SK-N-SH (cell line): ENCODE data around the gene SLC22A7. TPM values are rescaled to one million over a fixed set of nuclear protein-coding genes. Genes with fewer than 3 reads are reported as not detected.

Experiments used
- CTCF ChIA-PET: fragments of 300-600, 350-600 bp; formaldehyde crosslinking; extraction: SDS; loops from one replicate; lab custom pipeline; 2021; lab: Yijun Ruan, JAX
- POLR2A ChIA-PET: fragments of 350-600 bp; sonication (Branson Sonifier 250); formaldehyde crosslinking; extraction: SDS; loops from one replicate; lab custom pipeline; 2020; ENCODE audit warnings: antibody characterized with exemption, inconsistent platforms; lab: Yijun Ruan, JAX
- DNase-seq: peaks from one replicate; pipeline ENCODE4 v3.0.0; 2012
- H2AFZ ChIP-seq: fragments of 200-600 bp; sonication (generic); 2 replicates; pipeline ENCODE4 v1.8.1; 2016; ENCODE audit warnings: antibody characterized with exemption, mild to moderate bottlenecking, low read depth
- H3F3A ChIP-seq: fragments of 200-600 bp; sonication (generic); replicated peaks from 2 replicates; pipeline ENCODE3; 2016; ENCODE audit warnings: antibody characterized with exemption, mild to moderate bottlenecking; ENCODE audit not compliant: insufficient read depth
- H3K27ac ChIP-seq, 2 experiments: fragments of 200-500 bp in 1 of 2; fragments of 200-600 bp in 1 of 2; sonication (Bioruptor generic) in 1 of 2; sonication (generic), shearing (Covaris generic) in 1 of 2; 2 replicates each; pipeline versions ENCODE4 v1.5.1 to v1.6.1; 2014 to 2016; ENCODE audit warnings: low read depth in 2 of 2, inconsistent platforms in 1 of 2, low read length in 1 of 2, mild to moderate bottlenecking in 1 of 2, mixed read lengths in 1 of 2
- H3K27me3 ChIP-seq: fragments of 200-600 bp; sonication (generic), shearing (Covaris generic); 2 replicates; pipeline ENCODE4 v1.6.1; 2016; ENCODE audit warnings: mixed run types; ENCODE audit not compliant: insufficient read depth
- H3K36me3 ChIP-seq, 2 experiments: fragments of 200-500 bp in 1 of 2; fragments of 200-600 bp in 1 of 2; sonication (Bioruptor generic) in 1 of 2; sonication (generic) in 1 of 2; replicated peaks in 1 of 2; 2 replicates each; pipeline versions ENCODE3 to v1.5.1; 2014 to 2016; ENCODE audit warnings: low read length in 1 of 2, mild to moderate bottlenecking in 1 of 2; ENCODE audit not compliant: insufficient read depth in 2 of 2, control insufficient read depth in 1 of 2
- H3K4me1 ChIP-seq, 2 experiments: fragments of 200-500 bp in 1 of 2; fragments of 200-600 bp in 1 of 2; sonication (Bioruptor generic) in 1 of 2; sonication (generic), shearing (Covaris generic) in 1 of 2; 2 replicates each; pipeline versions ENCODE4 v1.5.1 to v1.6.1; 2014 to 2016; ENCODE audit warnings: low read depth in 1 of 2, low read length in 1 of 2, mixed run types in 1 of 2; ENCODE audit not compliant: insufficient read depth in 2 of 2, control insufficient read depth in 1 of 2
- H3K4me2 ChIP-seq: fragments of 200-600 bp; sonication (generic), shearing (Covaris generic); 2 replicates; pipeline ENCODE4 v1.6.1; 2017; ENCODE audit warnings: mixed run types
- H3K4me3 ChIP-seq, 2 experiments: fragments of 200-500 bp in 1 of 2; fragments of 200-600 bp in 1 of 2; sonication (Bioruptor generic) in 1 of 2; sonication (generic), shearing (Covaris generic) in 1 of 2; 2 replicates each; pipeline versions ENCODE4 v1.5.1 to v1.8.1; 2014 to 2016; ENCODE audit warnings: low read depth in 2 of 2, inconsistent platforms in 1 of 2, low read length in 1 of 2, mild to moderate bottlenecking in 1 of 2, mixed read lengths in 1 of 2, moderate library complexity in 1 of 2
- H3K79me2 ChIP-seq: fragments of 200-600 bp; sonication (generic); 2 replicates; pipeline ENCODE4 v1.8.1; 2017; ENCODE audit warnings: mild to moderate bottlenecking; ENCODE audit not compliant: insufficient read depth
- H3K9ac ChIP-seq: fragments of 200-600 bp; sonication (generic); 2 replicates; pipeline ENCODE4 v1.6.1; 2017; ENCODE audit warnings: mixed run types
- H3K9me2 ChIP-seq: fragments of 200-600 bp; sonication (generic); 2 replicates; pipeline ENCODE4 v1.6.1; 2017; ENCODE audit warnings: mixed run types
- H3K9me3 ChIP-seq: fragments of 200-600 bp; sonication (generic); 2 replicates; pipeline ENCODE4 v1.6.1; 2017; ENCODE audit warnings: mixed run types, mild to moderate bottlenecking, moderate library complexity
- H4K20me1 ChIP-seq: fragments of 200-600 bp; sonication (generic); 2 replicates; pipeline ENCODE4 v1.6.1; 2017; ENCODE audit warnings: mild to moderate bottlenecking, mixed run types; ENCODE audit not compliant: insufficient read depth
- CHD2 ChIP-seq: fragments of 150-350 bp; IDR thresholded peaks from 2 replicates; pipeline ENCODE4 v1.6.1; 2018; ENCODE audit warnings: low read length; ENCODE audit not compliant: partially characterized antibody
- EZH2phosphoT487 ChIP-seq: fragments of 200-600 bp; sonication (generic); IDR thresholded peaks from 2 replicates; pipeline ENCODE4 v1.6.1; 2017; ENCODE audit warnings: low read depth, mixed run types, mild to moderate bottlenecking, antibody characterized with exemption, moderate library complexity, borderline replicate concordance
- FOXJ3 ChIP-seq: sonication (generic); formaldehyde crosslinking; IDR thresholded peaks from 2 replicates; pipeline ENCODE4 v1.5.1; 2020; ENCODE audit warnings: mild to moderate bottlenecking, missing genetic modification reagents
- GATA2 ChIP-seq: sonication (generic); formaldehyde crosslinking; IDR thresholded peaks from 2 replicates; pipeline ENCODE4 v1.5.0; 2020; ENCODE audit warnings: mild to moderate bottlenecking, missing genetic modification reagents
- IRF3 ChIP-seq: fragments of 150-350 bp; IDR thresholded peaks from 2 replicates; pipeline ENCODE4 v1.6.1; 2016; ENCODE audit warnings: mild to moderate bottlenecking, low read depth, low read length
- JUND ChIP-seq: IDR thresholded peaks from 2 replicates; pipeline ENCODE4 v1.4.0; 2012
- MXI1 ChIP-seq: IDR thresholded peaks from 2 replicates; pipeline ENCODE4 v1.6.1; 2012; ENCODE audit warnings: mild to moderate bottlenecking, low read depth, low read length, improper control_type of control experiment
- NFIC ChIP-seq: IDR thresholded peaks from 2 replicates; pipeline ENCODE4 v1.4.0; 2012; ENCODE audit warnings: borderline replicate concordance
- RFX5 ChIP-seq: IDR thresholded peaks from 2 replicates; pipeline ENCODE4 v1.6.1; 2012; ENCODE audit warnings: mild to moderate bottlenecking, improper control_type of control experiment, low read length
- SIN3A ChIP-seq: IDR thresholded peaks from 2 replicates; pipeline ENCODE4 v1.6.1; 2012; ENCODE audit warnings: low read depth, mild to moderate bottlenecking, low read length, moderate library complexity, borderline replicate concordance
- SMC3 ChIP-seq: IDR thresholded peaks from 2 replicates; pipeline ENCODE4 v1.6.1; 2012; ENCODE audit warnings: low read depth, low read length, improper control_type of control experiment
- USF1 ChIP-seq: IDR thresholded peaks from 2 replicates; pipeline ENCODE4 v1.4.0; 2012; ENCODE audit warnings: low read depth, borderline replicate concordance
- USF2 ChIP-seq: fragments of 150-350 bp; IDR thresholded peaks from 2 replicates; pipeline ENCODE4 v1.6.1; 2017; ENCODE audit warnings: antibody characterized with exemption, low read length, low read depth, borderline replicate concordance
- YY1 ChIP-seq: IDR thresholded peaks from 2 replicates; pipeline ENCODE4 v1.4.0; 2012; ENCODE audit warnings: low read depth, mild to moderate bottlenecking
- WGBS: methylation state at CpG from one replicate; pipeline ENCODE4 v1.1.6; 2017; ENCODE audit warnings: low lambda C conversion rate; 5-methylcytosine and 5-hydroxymethylcytosine counted together
- polyA plus RNA-seq, 3 experiments: library from polyadenylated mRNA; depleted of rRNA; stranded (reverse); fragments of >200 nt; gene quantifications; 2 replicates each; pipeline ENCODE4 v1.2.3, GENCODE V29; 2012
- TF ChIP-seq, protein P1 (sequence below): IDR thresholded peaks from 2 replicates; pipeline ENCODE4 v1.4.0; 2012; ENCODE audit warnings: low read depth
- TF ChIP-seq, protein P2 (sequence below): fragments of 200-600 bp; sonication (generic); IDR thresholded peaks from 2 replicates; pipeline ENCODE4 v1.6.1; 2017; ENCODE audit warnings: antibody characterized with exemption, mild to moderate bottlenecking, moderate library complexity

The SLC22A7 gene
- polyA plus RNA-seq, 1 of the 3 experiments (the other 2 are of a cell fraction): not detected

- no peak for DNase-seq
- Histone ChIP-seq H3K79me2 (no peaks in the 10 kb centered on the region), H4K20me1 (no peaks in the 10 kb centered on the region), H2AFZ (no peak overlapping the region), H3K27ac (no peak overlapping the region), H3K9me2 (no peaks in the 10 kb centered on the region), H3K4me2 (no peak overlapping the region), H3K4me1 (peaks cover 0 to 20% of the 10 kb centered on the region in 2 experiments; a peak in 1 of 4 replicates), H3K4me3 (no peak overlapping the region), H3K36me3 (no peaks in the 10 kb centered on the region), H3F3A (no peaks in the 10 kb centered on the region), H3K27me3 (no peaks in the 10 kb centered on the region), H3K9ac (no peak overlapping the region), H3K9me3 (no peaks in the 10 kb centered on the region)
- POLR2A ChIA-PET: no interaction called here
- no peak for TF ChIP-seq JUND
- TF ChIP-seq GATA2: no peak
- TF ChIP-seq, protein P1, sequence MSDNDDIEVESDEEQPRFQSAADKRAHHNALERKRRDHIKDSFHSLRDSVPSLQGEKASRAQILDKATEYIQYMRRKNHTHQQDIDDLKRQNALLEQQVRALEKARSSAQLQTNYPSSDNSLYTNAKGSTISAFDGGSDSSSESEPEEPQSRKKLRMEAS: no peak
- no peak for TF ChIP-seq EZH2phosphoT487
- no peak for TF ChIP-seq NFIC
- TF ChIP-seq IRF3: no peak
- TF ChIP-seq USF2: no peak
- no peak for TF ChIP-seq FOXJ3 (CRISPR knock-in tag)
- TF ChIP-seq, protein P2, sequence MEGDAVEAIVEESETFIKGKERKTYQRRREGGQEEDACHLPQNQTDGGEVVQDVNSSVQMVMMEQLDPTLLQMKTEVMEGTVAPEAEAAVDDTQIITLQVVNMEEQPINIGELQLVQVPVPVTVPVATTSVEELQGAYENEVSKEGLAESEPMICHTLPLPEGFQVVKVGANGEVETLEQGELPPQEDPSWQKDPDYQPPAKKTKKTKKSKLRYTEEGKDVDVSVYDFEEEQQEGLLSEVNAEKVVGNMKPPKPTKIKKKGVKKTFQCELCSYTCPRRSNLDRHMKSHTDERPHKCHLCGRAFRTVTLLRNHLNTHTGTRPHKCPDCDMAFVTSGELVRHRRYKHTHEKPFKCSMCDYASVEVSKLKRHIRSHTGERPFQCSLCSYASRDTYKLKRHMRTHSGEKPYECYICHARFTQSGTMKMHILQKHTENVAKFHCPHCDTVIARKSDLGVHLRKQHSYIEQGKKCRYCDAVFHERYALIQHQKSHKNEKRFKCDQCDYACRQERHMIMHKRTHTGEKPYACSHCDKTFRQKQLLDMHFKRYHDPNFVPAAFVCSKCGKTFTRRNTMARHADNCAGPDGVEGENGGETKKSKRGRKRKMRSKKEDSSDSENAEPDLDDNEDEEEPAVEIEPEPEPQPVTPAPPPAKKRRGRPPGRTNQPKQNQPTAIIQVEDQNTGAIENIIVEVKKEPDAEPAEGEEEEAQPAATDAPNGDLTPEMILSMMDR: no peak
- TF ChIP-seq MXI1: no peak
- TF ChIP-seq YY1: no peak
- TF ChIP-seq SMC3: no peak
- TF ChIP-seq, all 33 proteins: peak for 0
- CTCF ChIA-PET: interaction anchor here (0.7 to 1.4 kb wide), 2 partner anchors 26 to 51 kb away, joined by 3 read pairs; no protein-coding TSS in a partner anchor
These were observed 26.1 kb upstream of the SLC22A7 start for GRCh38 chr6:43271944-43272343.

DNA sequence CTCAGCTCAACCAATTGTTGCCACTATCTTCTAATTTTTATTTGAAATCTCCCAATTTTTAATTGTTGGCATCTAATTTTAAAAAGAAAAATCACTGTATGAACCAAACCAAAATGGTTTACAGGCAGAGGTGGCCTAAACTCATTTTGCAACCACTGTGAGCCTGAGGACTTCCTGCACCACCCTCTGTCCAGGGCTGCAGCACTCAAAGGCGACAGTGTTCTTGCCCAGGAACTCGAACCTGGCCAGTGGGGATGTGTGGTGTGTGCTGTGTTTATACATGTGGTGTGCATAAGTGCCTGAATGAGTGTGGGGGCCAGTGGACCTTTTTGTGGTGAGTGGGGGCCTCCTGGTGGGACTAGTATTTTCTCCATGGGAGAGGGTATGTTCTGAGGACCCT is 24.4 kb upstream of the SLC22A7 start:
- no peaks in the 10 kb centered on the region for H3K79me2 ChIP-seq
- H3K4me1 ChIP-seq: peaks cover 0 to 14% of the 10 kb centered on the region in 2 experiments; a peak in 1 of 4 replicates
- no peak overlapping the region for H3K4me3 ChIP-seq
- no peak overlapping the region for H3K9ac ChIP-seq
- no peaks in the 10 kb centered on the region for H3K27me3 ChIP-seq
- H2AFZ ChIP-seq: no peak overlapping the region
- no peaks in the 10 kb centered on the region for H3K9me3 ChIP-seq
- ChIA-PET POLR2A (no interaction called here), CTCF (interaction anchor here (3.3 kb wide), 1 partner anchor 44 kb away, joined by 10 read pairs; the partner anchor contains the start of gene DNPH1)
- no peaks in the 10 kb centered on the region for H3K9me2 ChIP-seq
- no peaks in the 10 kb centered on the region for H3K36me3 ChIP-seq
- H4K20me1 ChIP-seq: no peaks in the 10 kb centered on the region
- no peaks in the 10 kb centered on the region for H3F3A ChIP-seq
- 79% methylated on average over 2 of the region's 2 CpGs for WGBS
- no peak overlapping the region for H3K27ac ChIP-seq
- DNase-seq: no peak
- H3K4me2 ChIP-seq: no peak overlapping the region
- TF ChIP-seq USF2 (no peak), IRF3 (no peak), NFIC (no peak), SIN3A (no peak), EZH2phosphoT487 (no peak), CHD2 (no peak), FOXJ3 (CRISPR knock-in tag) (no peak), RFX5 (no peak), JUND (no peak), YY1 (no peak), USF1 (no peak), SMC3 (no peak)
- TF ChIP-seq, protein P1: no peak
